Neural progenitor cell (in vitro differentiated cells): ENCODE data around the gene RRP8. TPM values are rescaled to one million over a fixed set of nuclear protein-coding genes. Genes with fewer than 3 reads are reported as not detected.

ENCODE experiments used
- DNase-seq: peaks from one replicate; pipeline ENCODE4 v3.0.0-alpha.2; 2016; ENCODE audit warnings: low spot score
- H2AFZ ChIP-seq: fragments of 200-600 bp; sonication (generic); replicated peaks from 2 replicates; pipeline ENCODE4 v1.6.1; 2016; ENCODE audit warnings: antibody characterized with exemption
- H3F3A ChIP-seq: fragments of 200-600 bp; sonication (generic); 2 replicates; pipeline ENCODE4 v1.6.1; 2016; ENCODE audit warnings: antibody characterized with exemption, low read depth
- H3K27ac ChIP-seq: fragments of 200-600 bp; sonication (generic); 2 replicates; pipeline ENCODE4 v1.5.1; 2016; ENCODE audit warnings: mild to moderate bottlenecking
- H3K27me3 ChIP-seq: fragments of 200-600 bp; sonication (generic); 2 replicates; pipeline ENCODE4 v1.6.1; 2016; ENCODE audit warnings: mild to moderate bottlenecking, moderate library complexity
- H3K36me3 ChIP-seq: fragments of 200-600 bp; sonication (generic); 2 replicates; pipeline ENCODE4 v1.5.1; 2016
- H3K4me1 ChIP-seq: fragments of 200-600 bp; sonication (generic); 2 replicates; pipeline ENCODE4 v1.6.1; 2016; ENCODE audit warnings: mixed run types
- H3K4me2 ChIP-seq: fragments of 200-600 bp; sonication (generic); 2 replicates; pipeline ENCODE4 v1.6.1; 2016
- H3K4me3 ChIP-seq: fragments of 200-600 bp; sonication (generic); 2 replicates; pipeline ENCODE4 v1.5.1; 2016
- H3K79me2 ChIP-seq: fragments of 200-600 bp; sonication (generic); 2 replicates; pipeline ENCODE4 v1.6.1; 2016; ENCODE audit warnings: low read depth
- H3K9ac ChIP-seq: fragments of 200-600 bp; sonication (generic); 2 replicates; pipeline ENCODE4 v1.6.1; 2016
- H3K9me3 ChIP-seq: fragments of 200-600 bp; sonication (generic); 2 replicates; pipeline ENCODE4 v1.5.1; 2016; ENCODE audit warnings: low read depth
- H4K20me1 ChIP-seq: fragments of 200-600 bp; sonication (generic); 2 replicates; pipeline ENCODE4 v1.6.1; 2016; ENCODE audit warnings: low read depth
- H3K27ac Mint-ChIP-seq: 3 replicates; pipeline ENCODE4 v1.8.0; 2021; ENCODE audit warnings: mixed read lengths
- H3K27me3 Mint-ChIP-seq: 2 replicates; pipeline ENCODE4 v1.8.0; 2022; ENCODE audit warnings: low read depth, mild to moderate bottlenecking, inconsistent platforms, moderate library complexity, mixed read lengths; ENCODE audit not compliant: insufficient read depth
- H3K36me3 Mint-ChIP-seq: 3 replicates; pipeline ENCODE4 v1.8.0; 2021; ENCODE audit warnings: mixed read lengths
- H3K4me1 Mint-ChIP-seq: 3 replicates; pipeline ENCODE4 v1.8.0; 2021; ENCODE audit warnings: mixed read lengths
- H3K4me3 Mint-ChIP-seq: 3 replicates; pipeline ENCODE4 v1.8.0; 2021; ENCODE audit warnings: mild to moderate bottlenecking, moderate library complexity, mixed read lengths
- H3K9me3 Mint-ChIP-seq: 3 replicates; pipeline ENCODE4 v1.8.0; 2020; ENCODE audit warnings: mixed read lengths
- CTCF ChIP-seq: fragments of 200-600 bp; sonication (generic); IDR thresholded peaks from 2 replicates; pipeline ENCODE4 v1.5.1; 2017; ENCODE audit warnings: antibody characterized with exemption, mild to moderate bottlenecking
- EZH2 ChIP-seq: fragments of 200-600 bp; sonication (generic); IDR thresholded peaks from 2 replicates; pipeline ENCODE4 v1.6.1; 2017; ENCODE audit warnings: antibody characterized with exemption, mild to moderate bottlenecking, moderate library complexity
- EZH2phosphoT487 ChIP-seq: fragments of 200-600 bp; sonication (generic); IDR thresholded peaks from 2 replicates; pipeline ENCODE4 v1.6.1; 2017; ENCODE audit warnings: antibody characterized with exemption
- total RNA-seq: library from RNA; depleted of rRNA; stranded (reverse); fragments of >200 nt; gene quantifications from 2 replicates; pipeline ENCODE4 v1.2.3, GENCODE V29; 2015; ENCODE audit warnings: low replicate concordance

Gene RRP8
- total RNA-seq, 1 donor from 2014 or later: 16.0 TPM

- Histone ChIP-seq H3K79me2 (no peaks in the 10 kb centered on the region), H4K20me1 (no peaks in the 10 kb centered on the region), H3K4me3 (no peak overlapping the region), H3K9ac (no peak overlapping the region), H3K9me3 (no peaks in the 10 kb centered on the region), H3K4me1 (no peaks in the 10 kb centered on the region), H3K36me3 (no peaks in the 10 kb centered on the region), H3F3A (no peaks in the 10 kb centered on the region), H2AFZ (no peak overlapping the region), H3K4me2 (no peak overlapping the region), H3K27ac (no peak overlapping the region), H3K27me3 (no peaks in the 10 kb centered on the region)
- Mint-ChIP-seq H3K4me3 (no peak overlapping the region), H3K27me3 (no peaks in the 10 kb centered on the region), H3K9me3 (no peaks in the 10 kb centered on the region), H3K36me3 (peaks cover 9% of the 10 kb centered on the region), H3K4me1 (peaks cover 6% of the 10 kb centered on the region), H3K27ac (no peak overlapping the region)
- TF ChIP-seq EZH2 (no peak), CTCF (no peak), EZH2phosphoT487 (no peak)
- DNase-seq: no peak
Measured at GRCh38 chr11:6571434-6572008, 31.9 kb downstream of the RRP8 start.

GRCh38 chr11:6570691-6571427 lies 32.6 kb downstream of the RRP8 start:
- Histone ChIP-seq H3K4me2 (no peak overlapping the region), H3K79me2 (no peaks in the 10 kb centered on the region), H3K27ac (no peak overlapping the region), H3K9ac (no peak overlapping the region), H2AFZ (no peak overlapping the region), H3K4me1 (no peaks in the 10 kb centered on the region), H3F3A (no peaks in the 10 kb centered on the region), H3K9me3 (no peaks in the 10 kb centered on the region), H3K27me3 (no peaks in the 10 kb centered on the region), H4K20me1 (no peaks in the 10 kb centered on the region), H3K36me3 (no peaks in the 10 kb centered on the region), H3K4me3 (no peak overlapping the region)
- Mint-ChIP-seq H3K4me1 (peaks cover 6% of the 10 kb centered on the region), H3K27ac (no peak overlapping the region), H3K36me3 (peaks cover 10% of the 10 kb centered on the region), H3K4me3 (no peak overlapping the region), H3K9me3 (no peaks in the 10 kb centered on the region), H3K27me3 (no peaks in the 10 kb centered on the region)
- TF ChIP-seq EZH2phosphoT487 (no peak), EZH2 (no peak), CTCF (no peak)
- DNase-seq: no peak

DNA sequence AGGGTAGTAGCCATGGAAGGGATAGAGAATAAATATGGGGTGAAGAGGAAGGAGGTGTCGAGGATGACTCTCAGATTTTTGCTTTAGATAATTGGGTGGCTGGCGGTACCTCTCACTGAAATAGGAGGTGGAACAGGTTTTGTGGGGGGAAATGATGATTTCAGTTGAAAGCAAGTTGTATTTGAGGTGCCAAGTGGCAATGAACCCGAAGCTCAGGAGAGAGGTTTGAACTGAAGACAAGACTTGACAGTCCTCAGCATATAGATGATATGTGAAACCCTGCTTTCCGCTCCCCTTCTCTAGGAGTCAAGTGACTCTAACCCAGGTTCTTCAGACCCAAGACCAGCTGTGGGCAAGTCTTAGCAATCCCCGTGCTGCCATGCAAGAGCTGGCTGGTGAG lies 33.7 kb downstream of the RRP8 start:
- Histone ChIP-seq H3K79me2 (no peaks in the 10 kb centered on the region), H3K27ac (no peak overlapping the region), H3K4me1 (peaks cover 2% of the 10 kb centered on the region), H3F3A (no peaks in the 10 kb centered on the region), H3K27me3 (no peaks in the 10 kb centered on the region), H3K4me2 (no peak overlapping the region), H3K9ac (no peak overlapping the region), H3K4me3 (no peak overlapping the region), H3K36me3 (no peaks in the 10 kb centered on the region), H3K9me3 (no peaks in the 10 kb centered on the region), H2AFZ (no peak overlapping the region), H4K20me1 (no peaks in the 10 kb centered on the region)
- Mint-ChIP-seq H3K36me3 (peaks cover 10% of the 10 kb centered on the region), H3K9me3 (no peaks in the 10 kb centered on the region), H3K4me3 (no peak overlapping the region), H3K4me1 (peaks cover 7% of the 10 kb centered on the region), H3K27me3 (no peaks in the 10 kb centered on the region), H3K27ac (no peak overlapping the region)
- no peak for DNase-seq
- TF ChIP-seq EZH2 (no peak), CTCF (no peak), EZH2phosphoT487 (no peak)
